GM12878 (cell line): ENCODE measurements around the gene SLC9C2.

Experiments used
- CTCF ChIP-seq, 3 experiments: IDR thresholded peaks in 2 of 3; conservative IDR thresholded peaks in 1 of 3; 2 replicates each; pipeline ENCODE4 v1.5.1; 2011; ENCODE audit warnings: low read depth in 3 of 3, low read length in 3 of 3, mild to moderate bottlenecking in 3 of 3, control low read depth in 2 of 3, moderate library complexity in 2 of 3, inconsistent platforms in 1 of 3, mixed read lengths in 1 of 3; ENCODE audit not compliant: control insufficient read depth in 2 of 3, insufficient read depth in 1 of 3; ENCODE audit errors: extremely low read depth in 1 of 3
- FOS ChIP-seq: IDR thresholded peaks from 3 replicates; pipeline ENCODE4 v1.6.1; 2011; ENCODE audit warnings: borderline replicate concordance; ENCODE audit not compliant: insufficient read length; ENCODE audit errors: extremely low read depth
- GABPA ChIP-seq: IDR thresholded peaks from 2 replicates; pipeline ENCODE4 v1.6.1; 2014; ENCODE audit warnings: antibody characterized with exemption, low read depth, mild to moderate bottlenecking, inconsistent platforms
- MXI1 ChIP-seq: fragments of 150-350 bp; IDR thresholded peaks from 2 replicates; pipeline ENCODE4 v1.6.1; 2011; ENCODE audit warnings: low read depth, mild to moderate bottlenecking, inconsistent platforms, low read length, improper control_type of control experiment
- NR2F1 ChIP-seq: fragments of 450-650 bp; conservative IDR thresholded peaks from 2 replicates; pipeline ENCODE4 v1.6.1; 2017; ENCODE audit warnings: mild to moderate bottlenecking
- POLR2A ChIP-seq: IDR thresholded peaks from 2 replicates; pipeline ENCODE4 v1.6.1; 2011; ENCODE audit warnings: low read depth, mild to moderate bottlenecking, low read length
- RAD21 ChIP-seq: IDR thresholded peaks from 2 replicates; pipeline ENCODE4 v1.6.1; 2011; ENCODE audit warnings: mild to moderate bottlenecking, low read depth, low read length, moderate library complexity; ENCODE audit not compliant: insufficient read depth
- SP1 ChIP-seq: IDR thresholded peaks from one replicate; pipeline ENCODE4 v1.6.1; 2011; ENCODE audit warnings: low read depth, low read length
- SREBF2 ChIP-seq: IDR thresholded peaks from 2 replicates; pipeline ENCODE4 v1.6.1; 2012; ENCODE audit warnings: mild to moderate bottlenecking, low read length

GRCh38 chr1:173476197-173476664, 126.6 kb downstream of the SLC9C2 start:
- TF ChIP-seq CTCF (IDR thresholded peaks at IDR 0.05 in 2 of 3, conservative IDR thresholded peaks at IDR 0.05 in 1 of 3; ENCODE audit: control insufficient read depth in 2 of 3, extremely low read depth in 1 of 3, insufficient read depth in 1 of 3, low read depth in 3 of 3, low read length in 3 of 3) (no peak), FOS (no peak), SREBF2 (no peak), NR2F1 (no peak), POLR2A (no peak), MXI1 (no peak), SP1 (no peak), GABPA (no peak), RAD21 (no peak)
